ENCODE data around the gene MIA3. TPM values are rescaled to one million over a fixed set of nuclear protein-coding genes. Genes with fewer than 3 reads are reported as not detected.
A peak's percentile ranks its signal among the peaks of the same experiment; 100 is the strongest.

The MIA3 gene
- total and polyA plus RNA-seq, 9 of the 15 experiments (the other 6 are each of a cell fraction or from before 2014, with no cell fraction given), result 21.6 to 89.4 (median 40.8) TPM

DNA sequence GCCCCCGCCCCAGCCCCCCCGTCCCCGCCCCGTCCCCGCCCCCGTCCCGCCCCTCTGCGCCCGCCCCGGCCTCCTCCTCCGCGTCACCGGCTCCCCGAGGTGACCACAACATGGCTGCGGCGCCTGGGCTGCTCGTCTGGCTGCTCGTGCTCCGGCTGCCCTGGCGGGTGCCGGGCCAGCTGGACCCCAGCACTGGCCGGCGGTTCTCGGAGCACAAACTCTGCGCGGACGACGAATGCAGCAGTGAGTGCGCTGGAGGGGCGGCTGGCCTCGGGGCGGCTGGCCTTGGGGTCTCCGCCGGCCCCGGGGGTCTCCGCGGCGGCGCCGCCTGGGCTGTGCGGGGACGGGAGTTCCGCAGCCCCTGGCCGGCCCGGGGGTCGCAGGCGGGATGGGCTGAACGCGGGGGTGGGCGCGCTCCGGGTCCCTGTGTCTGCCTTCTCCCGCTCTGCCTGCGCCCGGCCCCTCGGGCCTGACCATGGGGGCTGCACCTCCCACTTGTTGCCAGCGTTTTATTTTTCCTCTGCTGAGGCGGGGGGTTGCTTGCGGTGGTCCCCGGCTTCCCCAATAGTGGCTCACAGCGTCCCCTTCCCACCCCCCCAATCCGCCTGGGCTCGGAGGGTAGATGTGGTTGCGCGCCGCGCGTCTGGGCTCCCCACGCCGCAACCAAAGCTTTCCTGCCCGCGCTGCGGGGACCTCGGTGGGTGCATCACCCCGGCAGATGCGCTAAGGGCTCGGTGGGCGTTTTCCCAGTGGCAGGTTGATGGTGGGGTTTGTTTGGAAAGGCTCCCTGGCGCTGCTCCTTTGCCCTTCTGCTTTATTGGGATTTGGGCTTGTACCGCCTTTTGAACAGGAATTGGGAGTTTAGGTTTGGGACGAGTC is at the start of gene MIA3 (continued):
- peak; percentile 92 for TF ChIP-seq KDM5B (IDR thresholded peaks at IDR 0.05; ENCODE audit: insufficient replicate concordance, low read depth, low read length)
- TF ChIP-seq, protein P1, sequence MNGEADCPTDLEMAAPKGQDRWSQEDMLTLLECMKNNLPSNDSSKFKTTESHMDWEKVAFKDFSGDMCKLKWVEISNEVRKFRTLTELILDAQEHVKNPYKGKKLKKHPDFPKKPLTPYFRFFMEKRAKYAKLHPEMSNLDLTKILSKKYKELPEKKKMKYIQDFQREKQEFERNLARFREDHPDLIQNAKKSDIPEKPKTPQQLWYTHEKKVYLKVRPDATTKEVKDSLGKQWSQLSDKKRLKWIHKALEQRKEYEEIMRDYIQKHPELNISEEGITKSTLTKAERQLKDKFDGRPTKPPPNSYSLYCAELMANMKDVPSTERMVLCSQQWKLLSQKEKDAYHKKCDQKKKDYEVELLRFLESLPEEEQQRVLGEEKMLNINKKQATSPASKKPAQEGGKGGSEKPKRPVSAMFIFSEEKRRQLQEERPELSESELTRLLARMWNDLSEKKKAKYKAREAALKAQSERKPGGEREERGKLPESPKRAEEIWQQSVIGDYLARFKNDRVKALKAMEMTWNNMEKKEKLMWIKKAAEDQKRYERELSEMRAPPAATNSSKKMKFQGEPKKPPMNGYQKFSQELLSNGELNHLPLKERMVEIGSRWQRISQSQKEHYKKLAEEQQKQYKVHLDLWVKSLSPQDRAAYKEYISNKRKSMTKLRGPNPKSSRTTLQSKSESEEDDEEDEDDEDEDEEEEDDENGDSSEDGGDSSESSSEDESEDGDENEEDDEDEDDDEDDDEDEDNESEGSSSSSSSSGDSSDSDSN (IDR thresholded peaks at IDR 0.05; ENCODE audit: borderline replicate concordance in 1 of 2, low read depth in 2 of 2, low read length in 2 of 2), result 0 out of 4 replicates have a peak, but pooled peaks of 1 of the 2 experiments have one; percentile 56
- TF ChIP-seq, protein P2, sequence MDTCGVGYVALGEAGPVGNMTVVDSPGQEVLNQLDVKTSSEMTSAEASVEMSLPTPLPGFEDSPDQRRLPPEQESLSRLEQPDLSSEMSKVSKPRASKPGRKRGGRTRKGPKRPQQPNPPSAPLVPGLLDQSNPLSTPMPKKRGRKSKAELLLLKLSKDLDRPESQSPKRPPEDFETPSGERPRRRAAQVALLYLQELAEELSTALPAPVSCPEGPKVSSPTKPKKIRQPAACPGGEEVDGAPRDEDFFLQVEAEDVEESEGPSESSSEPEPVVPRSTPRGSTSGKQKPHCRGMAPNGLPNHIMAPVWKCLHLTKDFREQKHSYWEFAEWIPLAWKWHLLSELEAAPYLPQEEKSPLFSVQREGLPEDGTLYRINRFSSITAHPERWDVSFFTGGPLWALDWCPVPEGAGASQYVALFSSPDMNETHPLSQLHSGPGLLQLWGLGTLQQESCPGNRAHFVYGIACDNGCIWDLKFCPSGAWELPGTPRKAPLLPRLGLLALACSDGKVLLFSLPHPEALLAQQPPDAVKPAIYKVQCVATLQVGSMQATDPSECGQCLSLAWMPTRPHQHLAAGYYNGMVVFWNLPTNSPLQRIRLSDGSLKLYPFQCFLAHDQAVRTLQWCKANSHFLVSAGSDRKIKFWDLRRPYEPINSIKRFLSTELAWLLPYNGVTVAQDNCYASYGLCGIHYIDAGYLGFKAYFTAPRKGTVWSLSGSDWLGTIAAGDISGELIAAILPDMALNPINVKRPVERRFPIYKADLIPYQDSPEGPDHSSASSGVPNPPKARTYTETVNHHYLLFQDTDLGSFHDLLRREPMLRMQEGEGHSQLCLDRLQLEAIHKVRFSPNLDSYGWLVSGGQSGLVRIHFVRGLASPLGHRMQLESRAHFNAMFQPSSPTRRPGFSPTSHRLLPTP (IDR thresholded peaks at IDR 0.05; ENCODE audit: borderline replicate concordance, extremely low read depth, insufficient read length), result no peak
- no peak for TF ChIP-seq ZNF699 (CRISPR knock-in tag; IDR thresholded peaks at IDR 0.05; ENCODE audit: insufficient replicate concordance)
- TF ChIP-seq POLR2G (IDR thresholded peaks at IDR 0.05; ENCODE audit: low read depth, low read length), result peak; percentile 92
- peak; percentile 36; the same call in 1 of the 2 replicates for TF ChIP-seq NFRKB (IDR thresholded peaks at IDR 0.05; ENCODE audit: low read depth)
- TF ChIP-seq LARP7 (IDR thresholded peaks at IDR 0.05), result no peak
- peak; percentile 61 to 74; a peak in 3 of 4 replicates for TF ChIP-seq MAZ (CRISPR knock-in tag; conservative IDR thresholded peaks at IDR 0.05 in 1 of 2, IDR thresholded peaks at IDR 0.05 in 1 of 2)
- TF ChIP-seq SIN3B (IDR thresholded peaks at IDR 0.05; ENCODE audit: low read depth), result peak; percentile 74
- TF ChIP-seq HNRNPL (IDR thresholded peaks at IDR 0.05; ENCODE audit: low read depth, low read length), result 0 out of 2 replicates have a peak, but pooled peaks have one; percentile 33
- TF ChIP-seq, protein P3, sequence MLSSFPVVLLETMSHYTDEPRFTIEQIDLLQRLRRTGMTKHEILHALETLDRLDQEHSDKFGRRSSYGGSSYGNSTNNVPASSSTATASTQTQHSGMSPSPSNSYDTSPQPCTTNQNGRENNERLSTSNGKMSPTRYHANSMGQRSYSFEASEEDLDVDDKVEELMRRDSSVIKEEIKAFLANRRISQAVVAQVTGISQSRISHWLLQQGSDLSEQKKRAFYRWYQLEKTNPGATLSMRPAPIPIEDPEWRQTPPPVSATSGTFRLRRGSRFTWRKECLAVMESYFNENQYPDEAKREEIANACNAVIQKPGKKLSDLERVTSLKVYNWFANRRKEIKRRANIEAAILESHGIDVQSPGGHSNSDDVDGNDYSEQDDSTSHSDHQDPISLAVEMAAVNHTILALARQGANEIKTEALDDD (IDR thresholded peaks at IDR 0.05), result no peak
- TF ChIP-seq NONO (IDR thresholded peaks at IDR 0.05; ENCODE audit: low read depth in 2 of 2, low read length in 1 of 2), result peak; percentile 61 to 88; a peak in 2 of 4 replicates
- TF ChIP-seq RBBP5 (IDR thresholded peaks at IDR 0.05; ENCODE audit: borderline replicate concordance, insufficient read depth, low read length, poor library complexity, severe bottlenecking), result peak; percentile 84
- peak; percentile 61 for TF ChIP-seq PCBP1 (IDR thresholded peaks at IDR 0.05; ENCODE audit: low read depth, low read length, poor library complexity, severe bottlenecking)
- 0 out of 2 replicates have a peak, but pooled peaks have one; percentile 41 for TF ChIP-seq SMAD4 (CRISPR knock-in tag; conservative IDR thresholded peaks at IDR 0.05)
- peak; percentile 77; the same call in 1 of the 2 replicates for TF ChIP-seq FOXP1 (CRISPR knock-in tag; IDR thresholded peaks at IDR 0.05)
- 0 out of 2 replicates have a peak, but pooled peaks have one; percentile 33 for TF ChIP-seq FOXK1 (CRISPR knock-in tag; IDR thresholded peaks at IDR 0.05; ENCODE audit: borderline replicate concordance)
- TF ChIP-seq TSC22D4 (tag; IDR thresholded peaks at IDR 0.05), result no peak
- peak; percentile 61; the same call in 1 of the 2 replicates for TF ChIP-seq ZFX (CRISPR knock-in tag; IDR thresholded peaks at IDR 0.05)
